ENCODE data around the gene TXNIP. TPM values are rescaled to one million over a fixed set of nuclear protein-coding genes. Genes with fewer than 3 reads are reported as not detected.

Gene TXNIP
- total RNA-seq, 1 donor: 69.5 TPM

- no peak for TF ChIP-seq CTCF (IDR thresholded peaks at IDR 0.05; ENCODE audit: insufficient read depth, low read depth, low read length)
- DNase-seq (ENCODE audit: low read depth): no peak
- H3K4me3 ChIP-seq (ENCODE audit: low read depth, low read length): peak overlapping the region; percentile 83
These were observed 34.8 kb downstream of the TXNIP start for GRCh38 chr1:145961425-145962156.

- no peak for DNase-seq (ENCODE audit: low read depth)
- TF ChIP-seq CTCF (IDR thresholded peaks at IDR 0.05; ENCODE audit: insufficient read depth, low read depth, low read length): no peak
- peak overlapping the region; percentile 83 for H3K4me3 ChIP-seq (ENCODE audit: low read depth, low read length)
These were observed 35.3 kb downstream of the TXNIP start for GRCh38 chr1:145961109-145961424.

- H3K4me3 ChIP-seq (ENCODE audit: low read depth, low read length): peak overlapping the region; percentile 83
- peak; percentile 69 for DNase-seq (ENCODE audit: low read depth)
- TF ChIP-seq CTCF (IDR thresholded peaks at IDR 0.05; ENCODE audit: insufficient read depth, low read depth, low read length): no peak
These were observed 35.8 kb downstream of the TXNIP start for GRCh38 chr1:145960468-145961108.

GRCh38 chr1:145959957-145960467 lies 36.4 kb downstream of the TXNIP start:
- no peak for DNase-seq (ENCODE audit: low read depth)
- peak overlapping the region; percentile 83 for H3K4me3 ChIP-seq (ENCODE audit: low read depth, low read length)
- no peak for TF ChIP-seq CTCF (IDR thresholded peaks at IDR 0.05; ENCODE audit: insufficient read depth, low read depth, low read length)

- no peak for TF ChIP-seq CTCF (IDR thresholded peaks at IDR 0.05; ENCODE audit: insufficient read depth, low read depth, low read length)
- H3K4me3 ChIP-seq (ENCODE audit: low read depth, low read length): no peak overlapping the region
- DNase-seq (ENCODE audit: low read depth): no peak
These were observed 37.0 kb downstream of the TXNIP start for GRCh38 chr1:145959333-145959732.

GRCh38 chr1:145958734-145959133 lies 37.6 kb downstream of the TXNIP start:
- no peak for TF ChIP-seq CTCF (IDR thresholded peaks at IDR 0.05; ENCODE audit: insufficient read depth, low read depth, low read length)
- no peak overlapping the region for H3K4me3 ChIP-seq (ENCODE audit: low read depth, low read length)
- no peak for DNase-seq (ENCODE audit: low read depth)

All from fibroblast of villous mesenchyme (primary cell).